K562 (cell line): ENCODE data around the gene MBD5. TPM values are rescaled to one million over a fixed set of nuclear protein-coding genes. Genes with fewer than 3 reads are reported as not detected.

Experiments
- ATAC-seq: fragments of 200-7000 bp; cut with Tn5 transposase; 3 replicates; pipeline ENCODE4 v1.9.1; 2020; ENCODE audit warnings: moderate library complexity
- BruUV-seq: library from RNA; stranded (reverse); fragments of 400-500 nt; replicated peaks from 2 replicates; lab custom pipeline; 2021; lab: Mats Ljungman, UMichigan
- CTCF ChIA-PET: fragments of 300-600 bp; formaldehyde crosslinking; extraction: SDS; loops from one replicate; lab custom pipeline; 2021; ENCODE audit warnings: low intra/inter-chr PET ratio; lab: Yijun Ruan, JAX
- POLR2A ChIA-PET: fragments of 300-600, 350-650 bp; sonication (Branson Sonifier 250); formaldehyde crosslinking; extraction: SDS; loops from one replicate; lab custom pipeline; 2021; ENCODE audit warnings: antibody characterized with exemption, inconsistent platforms; lab: Yijun Ruan, JAX
- DNase-seq, 4 experiments: peaks; one replicate each; pipeline versions ENCODE4 v3.0.0 to v3.0.0-alpha.2; 2011 to 2018; ENCODE audit warnings: low spot score in 3 of 4, mixed read lengths in 3 of 4; ENCODE audit errors: extremely low read depth in 1 of 4
- FAIRE-seq: peaks from 2 replicates; lab custom pipeline; 2011; peaks lifted over from hg19 to GRCh38; lab: Jason Lieb, UNC
- H2AFZ ChIP-seq: 2 replicates; pipeline ENCODE4 v1.6.0; 2011; ENCODE audit warnings: low read depth, low read length, control low read depth, inconsistent platforms
- H3K27ac ChIP-seq: fragments of 200-600 bp; 3 replicates; pipeline ENCODE4 v1.8.0; 2011; ENCODE audit warnings: low read depth, mild to moderate bottlenecking, control low read depth, inconsistent platforms, low read length, moderate library complexity, mixed read lengths; ENCODE audit errors: extremely low read depth
- H3K27me3 ChIP-seq, 2 experiments: fragments of 300-600 bp in 1 of 2; 2 replicates in 1 of 2; 3 replicates in 1 of 2; pipeline versions ENCODE4 v1.6.0 to v1.8.0; 2011; ENCODE audit warnings: inconsistent platforms in 2 of 2, low read length in 2 of 2, mild to moderate bottlenecking in 1 of 2, mixed read lengths in 1 of 2, moderate library complexity in 1 of 2; ENCODE audit not compliant: control insufficient read depth in 2 of 2, insufficient read depth in 2 of 2
- H3K36me3 ChIP-seq: fragments of 300-600 bp; 3 replicates; pipeline ENCODE4 v1.8.0; 2011; ENCODE audit warnings: mild to moderate bottlenecking, low read length, inconsistent platforms; ENCODE audit not compliant: control insufficient read depth, insufficient read depth
- H3K4me1 ChIP-seq, 2 experiments: fragments of 200-600 bp in 1 of 2; replicated peaks in 1 of 2; 2 replicates in 1 of 2; 3 replicates in 1 of 2; pipeline versions ENCODE4 v1.5.1 to v1.8.0; 2011; ENCODE audit warnings: inconsistent platforms in 2 of 2, low read length in 2 of 2, mild to moderate bottlenecking in 1 of 2, mixed read lengths in 1 of 2, moderate library complexity in 1 of 2; ENCODE audit not compliant: control insufficient read depth in 2 of 2, insufficient read depth in 2 of 2
- H3K4me2 ChIP-seq: 2 replicates; pipeline ENCODE4 v1.6.1; 2011; ENCODE audit warnings: low read length, control low read depth, inconsistent platforms, mixed read lengths; ENCODE audit not compliant: insufficient read depth
- H3K4me3 ChIP-seq: fragments of 200-600 bp; sonication (generic), shearing (Covaris generic); 2 replicates; pipeline ENCODE4 v1.5.1; 2016; ENCODE audit warnings: control low read depth, inconsistent platforms
- H3K79me2 ChIP-seq: fragments of 200-600 bp; 3 replicates; pipeline ENCODE4 v1.8.0; 2011; ENCODE audit warnings: low read length, inconsistent platforms; ENCODE audit not compliant: control insufficient read depth, insufficient read depth
- H3K9ac ChIP-seq, 2 experiments: 2 replicates each; pipeline versions ENCODE4 v1.6.0 to v1.6.1; 2011; ENCODE audit warnings: low read depth in 2 of 2, low read length in 2 of 2, control low read depth in 1 of 2, inconsistent platforms in 1 of 2, mild to moderate bottlenecking in 1 of 2, mixed read lengths in 1 of 2; ENCODE audit not compliant: insufficient read depth in 1 of 2
- H3K9me1 ChIP-seq: one replicate; pipeline ENCODE4 v1.6.0; 2011; ENCODE audit warnings: inconsistent platforms, mild to moderate bottlenecking, low read length, moderate library complexity; ENCODE audit not compliant: control insufficient read depth, insufficient read depth
- H3K9me3 ChIP-seq: replicated peaks from 2 replicates; pipeline ENCODE4 v1.5.1; 2011; ENCODE audit warnings: low read depth, low read length, inconsistent platforms; ENCODE audit not compliant: control insufficient read depth, insufficient read depth
- H4K20me1 ChIP-seq: replicated peaks from 2 replicates; pipeline ENCODE4 v1.6.1; 2011; ENCODE audit warnings: low read length, inconsistent platforms, mixed read lengths; ENCODE audit not compliant: control insufficient read depth, insufficient read depth
- FOXA1 ChIP-seq: fragments of 450-650 bp; IDR thresholded peaks from 2 replicates; pipeline ENCODE4 v1.6.1; 2016; ENCODE audit warnings: mild to moderate bottlenecking, borderline replicate concordance
- KLF16 ChIP-seq: IDR thresholded peaks from 2 replicates; pipeline ENCODE4 v1.6.1; 2016; ENCODE audit warnings: antibody characterized with exemption
- NR1H2 ChIP-seq: sonication (generic); formaldehyde crosslinking; IDR thresholded peaks from 2 replicates; pipeline ENCODE4 v1.4.0; 2020; ENCODE audit warnings: mild to moderate bottlenecking, missing genetic modification reagents
- PHF20 ChIP-seq: fragments of 450-650 bp; IDR thresholded peaks from 2 replicates; pipeline ENCODE4 v1.6.1; 2018; ENCODE audit not compliant: partially characterized antibody
- RBM14 ChIP-seq: fragments of 200-400 bp; formaldehyde crosslinking; IDR thresholded peaks from 2 replicates; pipeline ENCODE4 v1.6.1; 2018; ENCODE audit warnings: low read depth, mild to moderate bottlenecking, low read length, moderate library complexity, borderline replicate concordance; ENCODE audit not compliant: insufficient read depth
- RFX1 ChIP-seq: fragments of 450-650 bp; IDR thresholded peaks from 2 replicates; pipeline ENCODE4 v1.6.1; 2016; ENCODE audit warnings: mild to moderate bottlenecking, moderate library complexity
- RUNX1 ChIP-seq: sonication (generic); IDR thresholded peaks from 2 replicates; pipeline ENCODE4 v1.6.1; 2016; ENCODE audit warnings: antibody characterized with exemption, low read depth
- WGBS: fragments of 100-300 bp; shearing (Covaris generic); methylation state at CpG from one replicate; pipeline ENCODE4 v1.1.6; 2016; ENCODE audit warnings: low coverage, mixed read lengths; ENCODE audit not compliant: insufficient coverage; ENCODE audit errors: missing lambda C conversion rate; 5-methylcytosine and 5-hydroxymethylcytosine counted together
- in situ Hi-C: fragments of 300-500 bp; cut with MboI; formaldehyde crosslinking; loops from 4 replicates; pipeline ENCODE4 v1.15.0; 2018; ENCODE audit warnings: inconsistent platforms, mixed read lengths
- intact Hi-C: fragments of 100-400 bp; cut with micrococcal nuclease; formaldehyde crosslinking; loops from 2 replicates; pipeline ENCODE4 v1.14.2; 2022
- polyA plus RNA-seq, 8 experiments: library from polyadenylated mRNA; depleted of rRNA in 4 of 8; stranded (reverse) in 5 of 8; unstranded in 3 of 8; fragments of >200 nt; fragmentation: Nextera tagmentation in 2 of 8; fragmentation: Illumina TruSeq in 1 of 8; extraction: Ambion mirVana in 2 of 8; extraction: Trizol in 1 of 8; gene quantifications; 2 replicates each; pipeline versions ENCODE4 v1.2.1 to v1.2.3, GENCODE V29; 2011 to 2014; ENCODE audit warnings: inconsistent platforms in 1 of 8, missing spikeins in 1 of 8
- total RNA-seq, 7 experiments: library from RNA; depleted of rRNA in 6 of 7; stranded (reverse); fragments of >200 nt in 6 of 7; fragmentation: Illumina TruSeq in 2 of 7; extraction: Trizol in 2 of 7; gene quantifications; 2 replicates each; pipeline versions ENCODE4 v1.2.1 to v1.2.3, GENCODE V29; 2011 to 2021; ENCODE audit warnings: low replicate concordance in 1 of 7
- TF ChIP-seq, protein P1 (sequence below): sonication (generic); formaldehyde crosslinking; IDR thresholded peaks from 2 replicates; pipeline ENCODE4 v1.8.1; 2022; ENCODE audit warnings: missing genetic modification reagents
- TF ChIP-seq, protein P2 (sequence below), 2 experiments: IDR thresholded peaks in 1 of 2; conservative IDR thresholded peaks in 1 of 2; 2 replicates each; pipeline ENCODE4 v1.6.1; 2016; ENCODE audit warnings: low read depth in 2 of 2, mild to moderate bottlenecking in 1 of 2, missing compliant biosample characterization in 1 of 2, missing genetic modification characterization in 1 of 2, moderate library complexity in 1 of 2

Gene MBD5
- total and polyA plus RNA-seq, 9 of the 15 experiments (the other 6 are each of a cell fraction or from before 2014, with no cell fraction given), result 3.4 to 14.5 (median 9.0) TPM

DNA sequence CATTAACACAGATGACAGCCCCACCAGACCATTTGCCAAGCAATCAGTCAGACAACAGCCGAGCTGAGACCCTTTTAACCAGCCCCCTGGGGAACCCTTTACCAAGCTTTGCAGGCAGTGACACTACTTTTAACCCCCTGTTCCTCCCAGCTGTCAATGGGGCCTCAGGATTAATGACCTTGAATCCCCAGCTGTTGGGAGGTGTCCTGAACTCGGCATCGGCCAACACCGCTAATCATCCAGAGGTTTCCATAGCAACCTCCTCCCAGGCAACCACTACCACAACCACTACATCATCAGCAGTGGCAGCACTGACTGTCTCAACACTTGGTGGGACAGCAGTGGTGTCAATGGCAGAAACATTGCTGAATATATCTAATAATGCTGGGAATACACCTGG lies 462.8 kb downstream of the MBD5 start (continued):
- TF ChIP-seq, protein P1, sequence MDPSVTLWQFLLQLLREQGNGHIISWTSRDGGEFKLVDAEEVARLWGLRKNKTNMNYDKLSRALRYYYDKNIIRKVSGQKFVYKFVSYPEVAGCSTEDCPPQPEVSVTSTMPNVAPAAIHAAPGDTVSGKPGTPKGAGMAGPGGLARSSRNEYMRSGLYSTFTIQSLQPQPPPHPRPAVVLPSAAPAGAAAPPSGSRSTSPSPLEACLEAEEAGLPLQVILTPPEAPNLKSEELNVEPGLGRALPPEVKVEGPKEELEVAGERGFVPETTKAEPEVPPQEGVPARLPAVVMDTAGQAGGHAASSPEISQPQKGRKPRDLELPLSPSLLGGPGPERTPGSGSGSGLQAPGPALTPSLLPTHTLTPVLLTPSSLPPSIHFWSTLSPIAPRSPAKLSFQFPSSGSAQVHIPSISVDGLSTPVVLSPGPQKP (CRISPR knock-in tag), result no peak
- TF ChIP-seq FOXA1 (no peak), RUNX1 (no peak)
- TF ChIP-seq, protein P2, sequence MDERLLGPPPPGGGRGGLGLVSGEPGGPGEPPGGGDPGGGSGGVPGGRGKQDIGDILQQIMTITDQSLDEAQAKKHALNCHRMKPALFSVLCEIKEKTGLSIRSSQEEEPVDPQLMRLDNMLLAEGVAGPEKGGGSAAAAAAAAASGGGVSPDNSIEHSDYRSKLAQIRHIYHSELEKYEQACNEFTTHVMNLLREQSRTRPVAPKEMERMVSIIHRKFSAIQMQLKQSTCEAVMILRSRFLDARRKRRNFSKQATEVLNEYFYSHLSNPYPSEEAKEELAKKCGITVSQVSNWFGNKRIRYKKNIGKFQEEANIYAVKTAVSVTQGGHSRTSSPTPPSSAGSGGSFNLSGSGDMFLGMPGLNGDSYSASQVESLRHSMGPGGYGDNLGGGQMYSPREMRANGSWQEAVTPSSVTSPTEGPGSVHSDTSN (CRISPR knock-in tag; IDR thresholded peaks at IDR 0.05; ENCODE audit: low read depth), result no peak
- TF ChIP-seq, protein P2 (tag; conservative IDR thresholded peaks at IDR 0.05; ENCODE audit: low read depth), result 0 out of 2 replicates have a peak, but pooled peaks have one; percentile 26

DNA sequence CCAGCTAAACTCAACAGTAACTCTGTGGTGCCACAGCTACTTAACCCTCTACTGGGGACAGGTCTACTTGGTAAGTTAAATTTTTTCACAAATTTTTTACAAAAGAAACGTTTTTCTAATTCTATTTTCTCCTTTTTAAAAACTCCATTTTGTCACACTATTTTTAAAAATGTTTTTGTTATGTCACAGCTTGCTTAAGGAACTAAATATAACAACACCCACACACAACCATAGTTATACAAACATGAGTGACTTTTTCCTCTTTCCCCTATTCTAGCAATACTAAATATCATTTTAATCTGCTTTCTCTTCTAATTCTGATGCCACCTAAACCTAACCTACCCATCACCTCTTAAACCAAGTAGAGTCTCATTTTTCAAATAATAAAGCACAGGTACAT lies 463.2 kb downstream of the MBD5 start:
- no peaks in the 10 kb centered on the region for H3K9me1 ChIP-seq
- no peak for ATAC-seq
- in situ Hi-C loops, result no loop called here
- no peak for FAIRE-seq
- no peaks in the 10 kb centered on the region for H3K79me2 ChIP-seq
- BruUV-seq, result no TSS peak
- DNase-seq, result no peak
- TF ChIP-seq KLF16, result no peak
- peak; percentile 3; the same call in 1 of the 2 replicates for TF ChIP-seq RFX1
- TF ChIP-seq RBM14, result no peak
- no peak for TF ChIP-seq NR1H2 (CRISPR knock-in tag)
- TF ChIP-seq PHF20, result no peak
- H3K9me3 ChIP-seq, result no peaks in the 10 kb centered on the region
- no peak overlapping the region for H3K27ac ChIP-seq
- 0% methylated on average over 1 of the region's 1 CpG for WGBS
- H3K27me3 ChIP-seq, result peaks cover 0 to 9% of the 10 kb centered on the region in 2 experiments; a peak in 1 of 5 replicates
- intact Hi-C loops, result no loop called here
- no peak overlapping the region for H3K9ac ChIP-seq
- ChIA-PET CTCF (no interaction called here), POLR2A (no interaction called here)
- no peaks in the 10 kb centered on the region for H3K4me1 ChIP-seq
- no peak overlapping the region for H3K4me2 ChIP-seq
- no peak overlapping the region for H3K4me3 ChIP-seq
- H3K36me3 ChIP-seq, result no peaks in the 10 kb centered on the region
- no peaks in the 10 kb centered on the region for H4K20me1 ChIP-seq
- H2AFZ ChIP-seq, result no peak overlapping the region
